Cardiac fibroblast (primary cell): ENCODE results near the gene KDM5B.

ENCODE experiments used
- DNase-seq, 2 donors: peaks; one replicate each; pipeline versions ENCODE4 v3.0.0 to v3.0.0-alpha.2; 2010; ENCODE audit warnings: low read depth in 2 of 2
- H3K4me3 ChIP-seq, 2 donors: replicated peaks in 1 of 2; 1 replicate in 1 of 2; 2 replicates in 1 of 2; pipeline ENCODE4 v1.5.1; 2011; ENCODE audit warnings: low read depth in 2 of 2, low read length in 2 of 2, mild to moderate bottlenecking in 2 of 2, moderate library complexity in 1 of 2
- TF ChIP-seq, protein P1 (sequence below): IDR thresholded peaks from one replicate; pipeline ENCODE4 v1.5.1; 2011; ENCODE audit warnings: low read depth, mild to moderate bottlenecking, low read length, inconsistent platforms

Gene KDM5B

DNA sequence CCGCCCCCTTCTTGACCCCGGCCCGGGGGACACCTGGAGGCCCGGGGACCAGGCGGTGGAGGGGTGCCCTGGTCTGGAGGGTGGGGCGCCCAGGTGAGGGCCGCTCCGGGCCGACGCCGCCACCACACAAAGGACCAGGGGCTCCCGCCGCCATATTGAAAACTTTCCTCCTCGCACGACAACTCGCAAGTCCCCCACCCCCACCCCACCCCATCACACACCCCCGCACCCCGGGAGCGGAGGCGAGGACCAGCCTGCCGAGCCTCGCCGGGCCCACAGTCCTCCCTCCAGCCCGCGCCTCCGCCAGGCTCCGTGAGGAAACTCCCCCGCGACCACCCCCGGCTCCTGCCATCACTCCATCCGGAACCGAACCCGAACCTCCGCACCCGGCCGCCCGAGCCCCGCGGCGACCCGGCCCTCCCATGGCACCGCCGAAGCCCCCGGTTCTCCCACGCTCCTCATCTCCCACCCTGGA is 733 bp downstream of the KDM5B start:
- DNase-seq: peak; percentile 29 to 42
- peak overlapping the region; percentile 89 to 96 for H3K4me3 ChIP-seq
- TF ChIP-seq, protein P1, sequence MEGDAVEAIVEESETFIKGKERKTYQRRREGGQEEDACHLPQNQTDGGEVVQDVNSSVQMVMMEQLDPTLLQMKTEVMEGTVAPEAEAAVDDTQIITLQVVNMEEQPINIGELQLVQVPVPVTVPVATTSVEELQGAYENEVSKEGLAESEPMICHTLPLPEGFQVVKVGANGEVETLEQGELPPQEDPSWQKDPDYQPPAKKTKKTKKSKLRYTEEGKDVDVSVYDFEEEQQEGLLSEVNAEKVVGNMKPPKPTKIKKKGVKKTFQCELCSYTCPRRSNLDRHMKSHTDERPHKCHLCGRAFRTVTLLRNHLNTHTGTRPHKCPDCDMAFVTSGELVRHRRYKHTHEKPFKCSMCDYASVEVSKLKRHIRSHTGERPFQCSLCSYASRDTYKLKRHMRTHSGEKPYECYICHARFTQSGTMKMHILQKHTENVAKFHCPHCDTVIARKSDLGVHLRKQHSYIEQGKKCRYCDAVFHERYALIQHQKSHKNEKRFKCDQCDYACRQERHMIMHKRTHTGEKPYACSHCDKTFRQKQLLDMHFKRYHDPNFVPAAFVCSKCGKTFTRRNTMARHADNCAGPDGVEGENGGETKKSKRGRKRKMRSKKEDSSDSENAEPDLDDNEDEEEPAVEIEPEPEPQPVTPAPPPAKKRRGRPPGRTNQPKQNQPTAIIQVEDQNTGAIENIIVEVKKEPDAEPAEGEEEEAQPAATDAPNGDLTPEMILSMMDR: no peak

DNA sequence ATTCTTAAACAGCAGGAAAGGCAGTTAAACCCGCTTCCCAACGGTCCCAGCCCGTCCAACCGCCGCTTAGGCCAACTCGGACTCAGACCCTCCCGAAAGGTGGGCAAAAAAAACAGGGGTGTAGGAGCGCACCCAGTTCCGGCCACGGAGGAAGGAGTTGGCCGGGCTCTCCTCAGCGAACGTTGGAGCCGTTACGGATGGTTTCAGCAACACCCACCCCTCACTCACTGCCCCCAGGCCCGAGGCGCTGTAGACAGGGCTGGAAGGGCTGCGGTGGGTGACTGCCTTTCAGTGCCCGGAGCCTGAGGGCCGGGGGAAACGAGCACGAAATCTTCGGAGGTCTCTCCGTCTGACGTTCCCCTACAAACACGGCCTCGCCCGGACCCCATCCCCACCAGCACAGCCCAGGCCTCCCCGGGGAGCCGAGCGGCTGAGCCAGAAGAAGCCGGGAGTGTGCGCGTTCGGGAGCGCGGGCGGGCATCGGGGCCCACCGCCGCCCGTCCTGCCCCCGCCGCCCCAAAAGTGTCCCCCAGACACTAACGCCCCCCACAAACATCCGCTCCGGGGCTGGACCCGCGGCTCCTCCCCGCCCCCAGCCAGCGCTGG is 1.3 kb downstream of the KDM5B start:
- peak in 1 of 2 donors; percentile 19 for DNase-seq
- H3K4me3 ChIP-seq: peak overlapping the region; percentile 89 to 96
- TF ChIP-seq, protein P1: no peak

DNA sequence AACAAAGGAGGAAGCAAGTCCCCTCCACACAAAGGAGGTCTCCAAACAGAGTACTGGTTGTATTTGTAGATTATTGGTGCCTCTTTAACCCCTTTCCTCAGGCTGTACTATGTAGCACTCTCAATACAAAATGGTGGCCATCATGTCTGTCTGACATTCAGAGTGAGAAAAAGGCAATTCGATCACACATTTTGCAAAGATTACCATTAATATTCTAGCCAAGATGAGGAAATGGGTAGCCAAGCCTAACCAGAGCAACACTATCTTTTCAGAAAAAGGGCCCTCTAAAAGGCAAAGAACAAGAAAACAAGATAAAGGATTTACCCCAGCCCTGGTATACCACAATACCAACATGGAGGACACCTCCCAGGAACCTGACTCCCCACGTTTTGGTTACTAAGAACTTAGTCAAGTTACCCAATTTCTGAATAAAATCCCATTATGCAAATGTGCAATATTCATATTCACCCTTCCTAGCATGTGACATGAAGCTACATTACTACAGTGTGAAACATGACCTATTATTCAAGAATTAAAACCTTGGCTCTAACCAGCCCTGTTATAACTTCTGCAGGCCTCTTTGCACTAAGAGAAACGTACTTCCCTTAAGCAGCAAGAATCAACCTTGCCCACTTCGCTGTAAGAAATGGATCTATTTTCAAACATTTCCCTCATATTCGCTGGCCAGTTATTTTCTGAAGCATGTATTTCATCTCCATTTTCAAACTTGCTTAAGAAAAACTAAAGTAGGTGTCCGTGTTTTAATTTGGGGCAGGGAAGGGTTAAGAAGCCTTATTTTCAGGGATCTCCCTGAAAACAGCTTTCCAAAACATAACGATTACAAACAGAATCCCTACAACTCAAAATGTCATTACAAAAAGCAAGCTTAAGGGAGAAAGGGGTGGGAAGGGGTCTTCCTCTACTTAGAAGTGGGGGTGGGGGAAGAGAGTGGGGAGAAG is 2.1 kb downstream of the KDM5B start:
- peak overlapping the region; percentile 89 to 96 for H3K4me3 ChIP-seq
- TF ChIP-seq, protein P1: no peak
- DNase-seq: peak; percentile 28 to 41

DNA sequence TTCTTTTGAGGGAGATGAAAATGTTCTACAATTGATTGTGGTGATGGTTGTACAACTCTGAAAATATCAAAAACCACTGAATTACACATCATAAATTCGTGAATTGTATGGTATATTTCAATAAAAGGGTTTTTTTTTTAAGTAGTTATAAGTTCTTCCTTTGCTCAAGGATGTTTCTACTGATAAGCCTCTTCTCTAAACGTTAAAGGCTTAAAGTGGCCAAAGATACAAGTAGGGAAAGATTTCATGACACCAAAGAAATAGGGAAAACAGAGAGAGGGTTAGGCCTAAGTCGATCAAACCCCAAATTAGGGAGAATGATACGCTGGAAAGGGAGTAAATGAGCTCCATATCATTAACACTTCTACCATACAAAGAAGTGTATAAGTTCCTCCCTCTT is 4.1 kb downstream of the KDM5B start:
- no peak for DNase-seq
- TF ChIP-seq, protein P1: no peak
- no peak overlapping the region for H3K4me3 ChIP-seq

DNA sequence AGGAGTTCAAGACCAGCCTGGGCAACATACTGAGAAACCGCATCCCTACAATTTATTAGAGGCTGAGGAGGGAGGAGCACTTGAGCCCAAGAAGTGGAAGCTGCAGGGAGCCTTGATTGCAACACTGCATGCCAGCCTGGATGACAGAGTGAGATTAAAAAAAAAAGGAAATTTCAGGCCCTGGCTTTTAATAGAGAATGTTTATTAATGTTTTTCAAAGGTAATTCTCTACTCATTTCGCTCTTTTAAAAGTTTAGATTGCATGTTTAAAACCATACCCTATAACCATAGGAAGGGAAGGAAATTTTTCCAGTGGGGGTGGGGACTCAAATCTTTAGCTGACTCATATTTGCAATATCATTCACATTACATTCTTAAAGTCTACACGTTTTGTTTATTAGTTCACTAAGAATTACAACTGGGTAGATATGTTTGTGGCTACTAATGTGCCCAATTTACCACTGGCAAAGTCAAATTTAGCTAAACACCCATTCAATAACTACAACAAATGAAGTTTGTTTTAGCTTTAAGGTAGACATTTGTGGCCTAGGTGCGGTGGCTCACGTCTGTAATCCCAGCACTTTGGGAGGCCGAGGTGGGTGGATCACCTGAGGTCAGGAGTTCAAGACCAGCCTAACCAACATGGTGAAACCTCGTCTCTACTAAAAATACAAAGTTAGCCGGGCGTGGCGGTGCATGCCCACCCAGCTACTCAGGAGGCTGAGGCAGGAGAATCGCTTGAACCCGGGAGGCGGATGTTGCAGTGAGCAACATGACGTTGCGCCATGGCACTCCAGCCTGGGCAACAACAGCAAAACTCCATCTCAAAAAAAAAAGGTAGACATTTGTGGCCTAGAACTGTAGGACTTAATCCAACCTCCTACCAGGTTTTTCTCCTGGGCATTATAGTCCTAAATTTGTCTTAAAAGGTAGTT is 5.0 kb downstream of the KDM5B start:
- DNase-seq: peak; percentile 57 to 69
- TF ChIP-seq, protein P1: no peak
- no peak overlapping the region for H3K4me3 ChIP-seq

DNA sequence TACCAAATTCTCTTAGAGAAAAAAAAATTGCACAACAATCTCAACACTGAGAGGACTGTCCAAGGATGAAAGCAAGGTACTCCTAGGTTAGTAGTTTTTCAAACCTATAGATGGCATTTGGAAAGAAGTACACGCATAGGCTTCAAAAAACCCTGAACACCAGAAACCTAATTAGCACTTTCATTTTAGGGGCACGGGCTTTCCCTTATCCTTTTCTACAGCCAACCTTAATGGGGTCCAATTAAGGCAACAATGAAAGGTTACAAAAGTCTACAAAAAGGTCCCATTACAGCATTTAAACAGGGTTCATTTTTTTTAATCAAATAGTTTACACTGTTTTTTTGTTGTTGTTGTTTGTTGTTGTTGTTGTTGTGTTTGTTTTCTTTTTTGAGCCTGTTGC is 6.2 kb downstream of the KDM5B start:
- DNase-seq: no peak
- H3K4me3 ChIP-seq: no peak overlapping the region
- TF ChIP-seq, protein P1: no peak
